HG03354 (cell line): Measurements from ENCODE around the gene HINT2.

Experiments used
- ATAC-seq: cut with Tn5 transposase; IDR thresholded peaks from one replicate; pipeline ENCODE4 v1.9.1; 2021; ENCODE audit warnings: mild to moderate bottlenecking; ENCODE audit not compliant: unreplicated experiment, poor library complexity, severe bottlenecking

HINT2 gene

DNA sequence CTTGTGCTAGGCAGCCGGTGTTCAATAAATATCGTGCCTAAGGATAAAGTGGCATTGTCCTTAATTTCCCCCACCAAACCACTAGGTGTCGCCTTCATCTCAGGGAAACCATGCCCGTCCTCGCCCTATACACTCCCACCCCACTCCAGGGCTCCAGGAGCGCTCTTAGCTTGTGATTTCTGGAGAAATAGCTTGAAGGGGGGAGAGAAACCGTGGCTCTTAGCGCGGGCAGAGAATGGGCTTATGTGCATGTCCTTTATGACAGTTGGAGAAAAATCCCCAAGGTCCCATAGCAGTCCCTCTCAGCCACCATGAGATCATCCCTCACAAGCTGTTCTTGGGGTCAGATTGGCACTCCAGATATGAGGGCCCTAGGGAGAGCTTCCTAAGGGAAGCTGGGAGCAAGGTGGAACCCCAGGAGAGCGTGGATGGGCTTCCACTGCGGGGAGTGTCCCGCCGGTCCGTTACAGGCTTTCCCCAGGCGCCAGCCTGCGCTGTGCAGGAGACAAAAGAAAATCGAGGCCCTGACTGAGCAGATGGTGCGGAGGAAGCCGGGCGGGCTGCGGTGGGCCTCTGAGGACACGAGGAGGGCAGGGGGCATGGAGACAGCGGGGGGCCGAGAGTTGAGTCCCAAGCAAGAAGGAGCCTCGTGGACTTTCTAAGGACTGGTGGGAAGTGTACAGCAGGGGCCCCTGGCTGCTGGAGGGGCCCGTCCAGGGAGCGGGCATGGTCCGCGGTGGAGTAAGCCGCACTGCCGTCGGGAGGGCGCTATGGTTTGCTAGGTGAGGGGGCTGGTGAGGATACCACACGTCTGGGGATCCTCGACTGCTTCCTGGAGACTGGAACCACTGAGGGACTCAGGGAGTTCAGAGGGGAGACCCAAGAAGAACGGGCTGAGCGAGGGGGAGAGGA lies 24.2 kb downstream of the HINT2 start:
- ATAC-seq = no peak

DNA sequence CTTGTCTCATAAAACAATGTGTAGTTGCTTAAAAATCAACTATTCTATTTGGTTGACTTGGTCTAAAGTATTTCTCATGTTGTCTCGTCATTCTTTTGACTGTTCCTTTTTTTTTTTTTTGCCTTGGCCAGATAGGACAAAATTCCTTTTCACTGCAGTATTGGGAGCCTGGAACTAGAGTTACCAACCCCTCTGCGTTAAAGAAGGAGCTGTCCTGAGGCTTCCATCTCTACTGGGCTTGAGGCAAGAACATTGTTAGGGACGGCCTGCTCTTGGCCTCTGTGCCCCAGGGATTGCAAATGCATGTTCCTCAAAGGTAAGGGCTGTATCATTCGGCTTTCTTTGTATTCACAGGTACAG lies 24.8 kb downstream of the HINT2 start:
- no peak for ATAC-seq

DNA sequence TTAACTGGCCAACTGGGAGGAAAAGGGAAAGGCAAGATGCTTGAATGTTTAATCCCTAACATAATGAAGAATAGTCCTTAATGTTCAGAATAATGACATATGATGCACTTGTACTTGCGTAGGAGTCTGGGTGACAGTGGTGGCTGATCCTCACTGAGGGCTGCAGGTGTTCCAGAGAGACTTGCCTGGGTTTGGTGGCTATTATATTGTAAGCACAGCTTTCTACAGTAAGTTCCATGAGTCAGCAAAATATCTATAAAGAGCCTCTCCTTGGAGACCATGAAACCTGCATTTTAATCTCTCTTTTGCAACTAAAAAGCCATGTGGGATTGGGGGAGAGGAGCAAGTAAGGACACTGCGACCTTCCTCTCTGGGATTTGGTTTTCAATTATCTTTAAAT lies 25.3 kb downstream of the HINT2 start:
- no peak for ATAC-seq

DNA sequence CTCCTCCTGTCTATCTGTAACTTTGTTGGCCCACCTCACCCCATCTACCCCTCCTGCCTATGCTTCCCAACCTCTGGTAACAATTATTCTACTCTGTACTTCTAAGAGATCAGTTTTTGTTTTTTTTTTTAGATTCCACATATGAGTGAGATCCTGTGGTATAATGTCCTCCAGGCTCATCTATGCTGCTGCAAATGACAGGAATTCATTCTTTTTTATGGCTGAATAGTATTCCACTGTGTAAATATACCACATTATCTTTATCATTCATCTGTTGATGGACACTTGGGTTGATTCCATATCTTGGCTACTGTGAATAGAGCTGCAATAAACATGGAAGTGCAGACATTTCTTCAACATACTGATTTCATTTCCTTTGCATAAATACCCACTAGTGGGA lies 31.4 kb downstream of the HINT2 start:
- no peak for ATAC-seq

DNA sequence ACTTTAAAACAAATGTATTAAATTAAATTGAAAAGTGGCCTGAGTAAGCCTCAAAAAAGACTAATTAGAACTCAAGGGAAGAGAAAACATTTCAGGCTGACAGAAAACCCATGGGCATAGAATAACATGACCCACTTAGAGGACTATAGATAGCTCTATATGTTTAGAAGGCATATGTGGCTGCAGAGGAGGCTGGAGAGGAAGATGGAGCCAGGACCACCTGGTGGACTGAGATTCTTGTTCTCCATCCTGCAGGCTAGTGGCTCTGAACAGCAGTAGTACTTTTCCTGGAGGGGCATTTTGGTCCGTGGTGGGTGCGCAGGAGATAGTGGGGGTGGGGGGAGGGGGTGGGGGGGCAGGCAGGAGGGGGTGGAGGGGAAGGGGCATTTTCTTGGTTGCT lies 33.8 kb downstream of the HINT2 start:
- no peak for ATAC-seq

DNA sequence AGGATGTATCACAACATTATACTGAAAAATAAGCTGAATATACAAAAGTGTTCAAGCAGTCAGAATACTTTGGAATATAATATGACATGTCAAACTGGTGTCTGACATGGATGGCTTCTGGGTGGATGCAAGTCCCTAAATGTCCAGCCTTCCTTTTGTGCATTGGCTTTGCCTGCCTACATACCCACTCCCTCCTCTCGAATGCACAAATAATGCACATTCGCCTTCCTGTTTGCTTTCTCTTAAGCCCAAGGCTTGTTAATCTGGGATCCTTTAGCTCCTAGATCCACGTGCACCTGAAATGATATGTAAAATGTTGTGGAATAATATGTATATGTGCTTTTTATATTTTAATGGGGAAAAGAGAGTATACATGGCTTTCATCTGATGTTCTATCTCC lies 36.3 kb downstream of the HINT2 start:
- no peak for ATAC-seq

DNA sequence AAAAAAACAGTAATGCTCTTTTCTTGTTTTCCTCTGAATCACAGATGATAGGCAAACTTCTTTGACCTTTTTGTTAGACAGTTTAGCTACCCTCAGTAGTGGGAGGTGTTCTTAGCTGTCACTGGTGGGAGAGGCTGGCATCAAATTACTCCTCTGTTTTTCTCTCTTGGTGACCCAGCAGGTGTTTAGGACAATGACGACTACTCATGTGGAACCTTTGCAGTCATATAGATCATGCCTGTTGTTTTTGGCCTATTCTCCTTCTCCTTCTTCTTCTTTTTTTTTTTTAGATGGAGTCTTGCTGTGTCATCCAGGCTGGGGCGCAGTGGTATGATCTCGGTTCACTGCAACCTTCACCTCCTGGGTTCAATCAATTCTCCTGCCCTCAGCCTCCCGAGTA lies 38.8 kb downstream of the HINT2 start:
- no peak for ATAC-seq

DNA sequence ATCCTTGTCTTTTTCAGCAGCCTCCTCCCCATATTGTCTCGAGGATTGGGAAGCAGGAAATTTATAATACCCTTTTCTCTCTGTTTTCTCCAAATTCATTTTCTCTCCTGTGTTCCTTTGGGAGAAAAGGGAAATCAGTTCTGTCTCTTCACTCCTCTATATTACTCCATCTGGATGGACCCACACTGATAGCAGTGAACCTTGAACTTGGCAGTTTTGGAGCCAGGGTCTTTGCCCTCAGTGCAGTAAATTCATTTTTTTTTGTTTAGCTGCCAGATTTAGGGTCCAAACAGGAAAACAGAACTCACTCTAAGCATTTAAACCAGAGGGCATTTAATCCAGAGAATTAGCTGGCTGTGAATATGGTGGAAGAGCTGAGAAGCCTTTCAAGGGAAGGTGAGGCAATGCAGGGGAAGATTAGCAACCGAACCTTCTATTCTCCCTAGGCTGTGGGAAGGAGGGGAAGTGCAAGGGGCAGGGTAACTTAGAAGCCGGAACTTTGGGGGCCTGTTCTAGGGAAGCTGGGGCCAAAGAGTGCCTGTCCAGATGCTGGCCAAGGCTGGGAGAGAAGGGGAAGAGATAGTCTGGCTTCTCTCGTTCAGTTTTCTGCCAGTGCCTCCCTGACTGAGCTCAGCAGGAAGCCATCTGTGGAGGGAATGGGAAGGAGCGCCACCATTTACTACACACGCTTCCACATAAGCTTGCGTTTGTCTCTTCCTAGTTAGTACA lies 39.8 kb downstream of the HINT2 start:
- no peak for ATAC-seq

DNA sequence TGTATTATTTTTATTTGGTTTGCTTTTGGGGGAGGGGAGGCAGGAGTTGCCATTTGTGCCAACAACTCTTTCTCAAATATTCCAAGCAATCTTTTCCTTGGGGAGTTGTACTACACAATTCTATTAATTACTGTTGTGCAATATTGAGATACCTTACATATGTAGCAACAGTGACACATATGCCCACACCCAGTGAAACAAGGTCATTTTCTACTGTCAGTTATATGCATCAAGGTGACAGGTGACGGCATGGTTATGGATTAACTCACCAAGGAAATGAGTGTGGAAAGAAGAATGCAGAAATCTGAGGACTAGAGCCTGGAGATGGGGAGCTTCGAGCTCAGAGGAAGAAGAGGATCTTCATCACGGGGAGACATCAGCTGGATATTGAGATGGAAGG lies 42.9 kb downstream of the HINT2 start:
- ATAC-seq = no peak

DNA sequence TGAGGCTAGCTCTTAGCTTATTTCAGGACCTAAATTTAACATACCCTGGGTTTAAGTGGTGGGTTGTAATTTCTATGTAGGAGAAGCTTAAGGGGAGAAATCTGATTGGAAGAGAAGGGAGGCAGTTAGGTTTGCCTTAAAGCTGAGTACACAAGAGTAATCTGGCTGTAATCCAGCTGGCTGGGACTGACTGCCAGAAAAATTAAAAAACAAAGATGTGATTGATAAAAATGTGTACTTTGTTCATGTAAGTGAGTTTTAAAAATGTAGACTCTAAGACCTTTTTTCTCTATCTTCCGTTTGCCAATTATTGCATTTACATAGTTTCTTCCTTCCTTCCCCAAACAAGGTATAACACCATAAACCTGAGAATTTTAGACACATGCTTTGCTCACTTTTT lies 43.3 kb downstream of the HINT2 start:
- no peak for ATAC-seq

DNA sequence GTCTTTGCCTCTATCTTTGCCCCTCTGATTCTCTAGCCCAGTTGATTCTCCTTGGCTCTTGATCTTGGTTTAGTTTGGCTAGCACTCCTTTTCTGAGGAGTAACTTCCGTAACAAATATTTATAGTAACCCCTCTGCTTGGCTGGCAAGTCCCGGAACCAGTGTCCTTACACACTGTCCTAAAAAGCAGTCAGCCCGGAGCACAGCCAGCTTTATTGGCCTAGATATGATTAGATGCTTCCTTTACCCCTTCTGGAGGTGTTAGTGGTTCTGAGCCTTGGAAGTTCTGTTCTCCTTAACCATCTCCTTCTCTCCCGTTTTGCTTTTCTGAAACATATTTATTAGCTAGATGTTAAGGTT lies 43.8 kb downstream of the HINT2 start:
- ATAC-seq = no peak

DNA sequence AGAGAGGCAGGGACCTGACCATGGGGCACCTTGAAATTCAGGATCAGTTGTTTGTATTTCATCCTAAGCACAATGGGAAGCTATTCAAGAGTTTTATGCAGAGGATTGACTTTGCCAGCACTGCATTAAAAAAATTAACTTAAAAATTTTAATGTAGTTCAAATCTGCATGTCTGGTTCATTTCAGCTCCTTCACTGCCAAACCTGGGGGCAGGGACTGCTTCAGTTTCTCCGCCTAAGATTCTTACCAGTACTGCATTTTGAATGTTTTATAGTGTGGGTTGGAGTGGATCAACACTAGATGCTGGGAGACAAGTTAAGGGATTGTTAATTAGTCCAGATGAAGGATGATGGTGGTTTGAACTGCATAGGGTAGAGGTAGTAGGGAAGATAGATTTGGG lies 45.1 kb downstream of the HINT2 start:
- ATAC-seq = no peak

DNA sequence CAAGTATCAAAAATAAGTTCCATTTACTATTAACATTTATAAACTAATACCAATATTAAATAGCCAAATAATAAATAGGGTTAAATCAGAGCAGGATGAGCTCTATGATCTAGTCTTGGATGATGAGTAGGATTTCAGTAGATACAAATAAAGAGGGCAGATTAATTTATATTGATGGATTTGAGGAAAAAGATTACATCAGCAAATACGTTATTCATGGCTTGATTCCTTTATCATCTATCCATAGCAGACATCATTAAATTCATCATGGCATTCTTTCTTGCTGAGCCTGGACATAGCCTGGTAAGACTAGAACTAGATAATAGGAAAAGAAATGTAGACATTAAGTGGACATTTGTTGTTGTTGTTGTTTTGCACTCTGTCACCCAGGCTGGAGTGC lies 47.4 kb downstream of the HINT2 start:
- no peak for ATAC-seq

DNA sequence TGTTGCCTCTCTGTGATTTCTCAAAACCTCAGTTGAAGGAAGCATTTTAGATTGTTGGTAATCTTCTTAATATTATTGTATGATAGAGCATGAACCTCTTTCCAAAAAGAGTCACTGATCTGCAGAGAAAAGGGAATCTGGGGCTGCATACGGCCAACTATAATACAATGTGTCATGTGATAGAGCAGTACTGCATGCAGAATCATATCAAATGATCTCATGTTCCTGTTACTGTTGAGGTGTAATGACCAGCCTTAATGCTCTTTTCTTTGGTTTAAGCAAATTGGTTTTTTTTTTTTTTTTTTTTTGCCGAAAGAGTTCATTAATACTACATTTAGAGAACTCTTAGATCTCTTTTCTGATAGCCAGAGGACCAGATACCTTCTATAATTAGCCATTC lies 47.8 kb downstream of the HINT2 start:
- no peak for ATAC-seq

DNA sequence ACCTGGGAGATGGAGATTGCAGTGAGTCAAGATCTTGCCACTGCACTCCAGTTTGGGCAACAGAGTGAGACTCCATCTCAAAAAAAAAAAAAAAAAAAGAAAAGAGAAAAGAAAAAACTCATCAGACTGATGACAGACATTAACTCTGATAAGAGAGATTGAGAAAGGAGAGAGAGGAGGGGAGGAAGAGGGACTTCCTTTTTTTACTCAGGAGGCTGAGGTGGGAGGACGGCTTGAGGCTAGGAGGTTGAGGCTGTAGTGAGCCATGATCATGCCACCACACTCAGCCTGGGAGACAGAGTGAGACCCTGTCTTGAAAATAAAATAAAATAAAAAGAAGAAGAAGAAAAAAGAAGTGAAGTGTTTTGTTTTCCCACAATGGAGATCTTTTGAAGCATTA lies 51.0 kb downstream of the HINT2 start:
- no peak for ATAC-seq

DNA sequence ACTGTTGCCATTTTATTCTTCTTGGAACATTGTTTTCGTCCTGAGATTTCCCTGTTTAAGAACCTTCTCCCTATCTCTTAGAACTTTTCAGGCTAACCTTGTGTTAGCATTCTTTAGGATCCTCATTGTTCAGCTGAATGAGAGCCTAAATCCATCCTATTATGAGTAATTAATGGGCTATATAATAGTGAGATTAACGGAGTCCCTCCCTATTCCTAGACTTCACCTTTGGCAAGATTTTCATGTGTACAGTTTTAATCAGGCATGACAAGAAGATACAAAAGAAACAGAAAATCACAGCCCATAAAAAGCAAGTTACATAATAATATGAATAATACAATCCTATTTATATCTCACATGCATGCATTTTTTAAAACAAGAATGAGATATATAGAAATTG lies 51.7 kb downstream of the HINT2 start:
- ATAC-seq = no peak
